WERI-Rb-1 (cell line): ENCODE measurements around the gene JMJD8.

Experiments
- DNase-seq: peaks from one replicate; pipeline ENCODE4 v3.0.0-alpha.2; 2020
- H3K27ac ChIP-seq: fragments of 250-450 bp; sonication (Bioruptor Pico); 2 replicates; pipeline ENCODE4 v1.5.1; 2020; ENCODE audit warnings: mild to moderate bottlenecking, moderate library complexity
- H3K27me3 ChIP-seq: fragments of 250-450 bp; sonication (Bioruptor Pico); 2 replicates; pipeline ENCODE4 v1.5.1; 2021; ENCODE audit warnings: mild to moderate bottlenecking, low read depth, moderate library complexity; ENCODE audit not compliant: insufficient read depth, severe bottlenecking
- H3K36me3 ChIP-seq: fragments of 250-450 bp; sonication (Bioruptor Pico); 2 replicates; pipeline ENCODE4 v1.5.1; 2020; ENCODE audit warnings: mild to moderate bottlenecking, moderate library complexity
- H3K4me3 ChIP-seq: 2 replicates; pipeline ENCODE4 v1.5.1; 2011; ENCODE audit warnings: low read depth, mild to moderate bottlenecking, control low read depth, low read length
- H3K9me3 ChIP-seq: fragments of 250-450 bp; sonication (Bioruptor Pico); 2 replicates; pipeline ENCODE4 v1.5.1; 2021; ENCODE audit warnings: mild to moderate bottlenecking, moderate library complexity; ENCODE audit not compliant: severe bottlenecking
- TF ChIP-seq, protein P1 (sequence below): IDR thresholded peaks from 2 replicates; pipeline ENCODE4 v1.5.1; 2011; ENCODE audit warnings: low read depth, mild to moderate bottlenecking, control low read depth, inconsistent platforms, low read length

The JMJD8 gene

GRCh38 chr16:729768-730665, 45.9 kb upstream of the JMJD8 start:
- H3K27ac ChIP-seq: no peak overlapping the region
- no peaks in the 10 kb centered on the region for H3K27me3 ChIP-seq
- no peaks in the 10 kb centered on the region for H3K9me3 ChIP-seq
- no peak for DNase-seq
- TF ChIP-seq, protein P1, sequence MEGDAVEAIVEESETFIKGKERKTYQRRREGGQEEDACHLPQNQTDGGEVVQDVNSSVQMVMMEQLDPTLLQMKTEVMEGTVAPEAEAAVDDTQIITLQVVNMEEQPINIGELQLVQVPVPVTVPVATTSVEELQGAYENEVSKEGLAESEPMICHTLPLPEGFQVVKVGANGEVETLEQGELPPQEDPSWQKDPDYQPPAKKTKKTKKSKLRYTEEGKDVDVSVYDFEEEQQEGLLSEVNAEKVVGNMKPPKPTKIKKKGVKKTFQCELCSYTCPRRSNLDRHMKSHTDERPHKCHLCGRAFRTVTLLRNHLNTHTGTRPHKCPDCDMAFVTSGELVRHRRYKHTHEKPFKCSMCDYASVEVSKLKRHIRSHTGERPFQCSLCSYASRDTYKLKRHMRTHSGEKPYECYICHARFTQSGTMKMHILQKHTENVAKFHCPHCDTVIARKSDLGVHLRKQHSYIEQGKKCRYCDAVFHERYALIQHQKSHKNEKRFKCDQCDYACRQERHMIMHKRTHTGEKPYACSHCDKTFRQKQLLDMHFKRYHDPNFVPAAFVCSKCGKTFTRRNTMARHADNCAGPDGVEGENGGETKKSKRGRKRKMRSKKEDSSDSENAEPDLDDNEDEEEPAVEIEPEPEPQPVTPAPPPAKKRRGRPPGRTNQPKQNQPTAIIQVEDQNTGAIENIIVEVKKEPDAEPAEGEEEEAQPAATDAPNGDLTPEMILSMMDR: no peak
- H3K4me3 ChIP-seq: no peak overlapping the region
- peaks cover 26% of the 10 kb centered on the region for H3K36me3 ChIP-seq

DNA sequence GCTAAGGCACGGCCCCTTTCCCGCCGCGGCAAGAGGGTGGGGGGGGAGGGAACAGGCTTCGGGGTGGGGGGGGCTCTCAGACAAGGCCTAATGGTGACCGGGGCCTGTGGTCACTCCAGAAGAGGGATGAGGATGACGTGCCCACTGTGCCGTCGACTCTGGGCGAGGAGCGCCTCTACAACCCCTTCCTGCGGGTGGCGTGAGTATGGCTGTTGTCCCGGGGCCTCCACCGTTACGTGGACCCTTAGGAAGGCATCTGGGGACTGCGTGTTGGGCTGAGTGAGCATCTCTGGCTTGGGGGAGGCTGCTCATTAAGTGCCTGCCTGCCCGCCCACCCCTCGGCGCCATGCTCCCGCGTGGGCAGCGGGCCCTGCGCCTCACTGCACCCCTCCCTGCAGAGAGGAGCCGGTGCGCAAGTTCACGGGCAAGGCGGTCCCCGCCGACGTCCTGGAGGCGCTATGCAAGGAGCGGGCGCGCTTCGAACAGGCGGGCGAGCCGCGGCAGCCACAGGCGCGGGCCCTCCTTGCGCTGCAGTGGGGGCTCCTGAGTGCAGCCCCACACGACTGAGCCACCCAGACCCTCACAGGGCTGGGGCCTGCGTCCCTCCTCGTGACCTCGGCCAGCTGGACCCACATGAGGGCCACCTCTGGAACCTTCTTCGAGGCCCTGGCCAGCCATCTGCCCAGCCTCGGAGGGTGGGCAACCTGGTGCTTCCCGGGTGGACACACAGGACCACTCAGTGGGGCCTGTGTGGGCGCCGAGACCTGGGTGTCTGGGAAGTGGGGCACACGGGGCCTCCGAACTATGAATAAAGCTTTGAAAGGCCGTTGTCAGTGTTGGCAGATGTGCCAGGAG, 45.0 kb upstream of the JMJD8 start:
- Histone ChIP-seq H3K4me3 (peak overlapping the region; percentile 71), H3K27ac (no peak overlapping the region), H3K9me3 (no peaks in the 10 kb centered on the region), H3K27me3 (no peaks in the 10 kb centered on the region), H3K36me3 (peaks cover 21% of the 10 kb centered on the region)
- TF ChIP-seq, protein P1: no peak
- no peak for DNase-seq

DNA sequence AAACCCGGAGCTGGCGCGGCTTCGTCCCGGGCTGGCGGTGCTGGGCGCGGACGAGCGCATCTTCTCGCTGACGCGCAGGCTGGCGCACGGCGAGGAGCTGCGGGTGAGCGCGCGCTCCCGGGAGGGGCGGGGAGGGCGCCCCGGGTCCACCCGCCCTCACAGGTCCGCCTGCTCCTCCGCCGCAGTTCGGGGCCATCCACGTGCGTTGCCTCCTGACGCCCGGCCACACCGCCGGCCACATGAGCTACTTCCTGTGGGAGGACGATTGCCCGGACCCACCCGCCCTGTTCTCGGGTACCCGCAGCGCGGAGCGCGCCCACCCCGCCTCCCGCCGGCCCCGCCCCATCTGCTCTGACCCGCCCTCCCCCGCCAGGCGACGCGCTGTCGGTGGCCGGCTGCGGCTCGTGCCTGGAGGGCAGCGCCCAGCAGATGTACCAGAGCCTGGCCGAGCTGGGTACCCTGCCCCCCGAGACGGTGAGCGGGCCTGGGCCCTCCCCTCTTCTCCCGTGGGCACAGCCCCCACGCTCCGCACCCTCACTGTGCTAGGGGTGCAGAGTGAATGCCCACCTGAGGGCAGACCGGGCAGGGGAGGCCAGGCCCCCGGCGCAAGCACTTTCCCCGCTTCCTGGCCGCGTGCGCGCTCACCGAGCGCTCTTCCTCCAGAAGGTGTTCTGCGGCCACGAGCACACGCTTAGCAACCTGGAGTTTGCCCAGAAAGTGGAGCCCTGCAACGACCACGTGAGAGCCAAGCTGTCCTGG, 44.2 kb upstream of the JMJD8 start:
- Histone ChIP-seq H3K36me3 (peaks cover 14% of the 10 kb centered on the region), H3K9me3 (no peaks in the 10 kb centered on the region), H3K27me3 (no peaks in the 10 kb centered on the region), H3K4me3 (peak overlapping the region; percentile 71), H3K27ac (peak overlapping the region; percentile 68)
- DNase-seq: peak; percentile 84
- TF ChIP-seq, protein P1: no peak

- H3K36me3 ChIP-seq: peaks cover 7% of the 10 kb centered on the region
- H3K27ac ChIP-seq: no peak overlapping the region; the same call in 1 of the 2 replicates
- H3K27me3 ChIP-seq: no peaks in the 10 kb centered on the region
- TF ChIP-seq, protein P1: no peak
- no peak for DNase-seq
- no peaks in the 10 kb centered on the region for H3K9me3 ChIP-seq
- peak overlapping the region; percentile 71 for H3K4me3 ChIP-seq
Observed at GRCh38 chr16:727291-727977, 43.3 kb upstream of the JMJD8 start.
